Uterus (tissue), 2 donors: ENCODE data around the gene MPP3.

ENCODE experiments used
- POLR2A ChIP-seq, 2 donors: fragments of 450-650 bp; IDR thresholded peaks; one replicate each; pipeline ENCODE4 v1.6.1; 2016; ENCODE audit warnings: antibody characterized with exemption in 2 of 2, mild to moderate bottlenecking in 1 of 2, moderate library complexity in 1 of 2
- TF ChIP-seq, protein P1 (sequence below), 4 experiments: fragments of 200-600 bp in 2 of 4; fragments of 450-650 bp in 2 of 4; sonication (generic) in 2 of 4; IDR thresholded peaks; one replicate each; pipeline ENCODE4 v1.5.1; 2016 to 2019; ENCODE audit warnings: antibody characterized with exemption in 4 of 4, mild to moderate bottlenecking in 2 of 4, moderate library complexity in 1 of 4

DNA sequence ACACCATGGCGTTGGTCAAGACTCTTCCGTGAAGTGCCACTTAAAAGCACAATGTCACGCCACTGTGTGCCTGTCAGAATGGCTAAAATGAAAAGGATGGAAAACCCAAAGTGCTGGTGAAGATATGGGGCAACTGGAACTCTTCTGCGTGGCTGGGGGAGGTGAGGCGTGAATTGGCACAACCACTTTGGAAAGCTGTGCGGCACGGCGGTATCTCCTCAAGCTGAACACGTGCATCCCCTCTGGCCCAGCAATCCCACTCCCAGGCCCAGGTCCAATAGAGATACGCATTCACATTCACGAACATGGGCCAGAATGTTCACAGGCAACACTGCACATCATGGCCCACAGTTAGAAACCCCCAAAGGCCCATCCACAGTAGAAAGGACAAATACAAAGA is 63.1 kb downstream of the MPP3 start:
- TF ChIP-seq, protein P1, sequence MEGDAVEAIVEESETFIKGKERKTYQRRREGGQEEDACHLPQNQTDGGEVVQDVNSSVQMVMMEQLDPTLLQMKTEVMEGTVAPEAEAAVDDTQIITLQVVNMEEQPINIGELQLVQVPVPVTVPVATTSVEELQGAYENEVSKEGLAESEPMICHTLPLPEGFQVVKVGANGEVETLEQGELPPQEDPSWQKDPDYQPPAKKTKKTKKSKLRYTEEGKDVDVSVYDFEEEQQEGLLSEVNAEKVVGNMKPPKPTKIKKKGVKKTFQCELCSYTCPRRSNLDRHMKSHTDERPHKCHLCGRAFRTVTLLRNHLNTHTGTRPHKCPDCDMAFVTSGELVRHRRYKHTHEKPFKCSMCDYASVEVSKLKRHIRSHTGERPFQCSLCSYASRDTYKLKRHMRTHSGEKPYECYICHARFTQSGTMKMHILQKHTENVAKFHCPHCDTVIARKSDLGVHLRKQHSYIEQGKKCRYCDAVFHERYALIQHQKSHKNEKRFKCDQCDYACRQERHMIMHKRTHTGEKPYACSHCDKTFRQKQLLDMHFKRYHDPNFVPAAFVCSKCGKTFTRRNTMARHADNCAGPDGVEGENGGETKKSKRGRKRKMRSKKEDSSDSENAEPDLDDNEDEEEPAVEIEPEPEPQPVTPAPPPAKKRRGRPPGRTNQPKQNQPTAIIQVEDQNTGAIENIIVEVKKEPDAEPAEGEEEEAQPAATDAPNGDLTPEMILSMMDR (IDR thresholded peaks at IDR 0.05) = no peak
- no peak for TF ChIP-seq POLR2A (IDR thresholded peaks at IDR 0.05)
